ENCODE results near the gene CLEC4M.

The CLEC4M gene

GRCh38 chr19:7762719-7763293 is at the start of gene CLEC4M:
Gene CLEC4M (plus strand): TSS chr19:7763243. CDS start chr19:7763267, 24 bp downstream.
- no peak within 1 kb of the TSS for H3K4me3 ChIP-seq (ENCODE audit: low read depth, low read length)
- DNase-seq, result no peak
- in situ Hi-C loops (cut with HindIII; ENCODE audit: low pct_ligation_motif_present, low sequenced_read_pairs), result no loop called here
- H3K27ac ChIP-seq, result no peak within 1 kb of the TSS
- H3K27me3 ChIP-seq (replicated peaks), result no peaks in the 10 kb centered on the region
- no peak for TF ChIP-seq CTCF (IDR thresholded peaks at IDR 0.05; ENCODE audit: low read depth, low read length, missing control alignments)
- H3K36me3 ChIP-seq (replicated peaks), result no peaks in the 10 kb centered on the region

- Histone ChIP-seq H3K4me3 (ENCODE audit: low read depth, low read length) (no peak overlapping the region), H3K27ac (no peak overlapping the region), H3K27me3 (replicated peaks) (no peaks in the 10 kb centered on the region), H3K36me3 (replicated peaks) (no peaks in the 10 kb centered on the region)
- in situ Hi-C loops (cut with HindIII; ENCODE audit: low pct_ligation_motif_present, low sequenced_read_pairs), result no loop called here
- no peak for DNase-seq
- no peak for TF ChIP-seq CTCF (IDR thresholded peaks at IDR 0.05; ENCODE audit: low read depth, low read length, missing control alignments)
These were observed 47.4 kb upstream of the CLEC4M start for GRCh38 chr19:7715671-7716070.

GRCh38 chr19:7716762-7717161 is 46.3 kb upstream of the CLEC4M start:
- in situ Hi-C loops (cut with HindIII; ENCODE audit: low pct_ligation_motif_present, low sequenced_read_pairs), result no loop called here
- no peak for TF ChIP-seq CTCF (IDR thresholded peaks at IDR 0.05; ENCODE audit: low read depth, low read length, missing control alignments)

GRCh38 chr19:7718668-7719067 is 44.4 kb upstream of the CLEC4M start:
- no peak for TF ChIP-seq CTCF (IDR thresholded peaks at IDR 0.05; ENCODE audit: low read depth, low read length, missing control alignments)
- no peak overlapping the region for H3K4me3 ChIP-seq (ENCODE audit: low read depth, low read length)
- H3K36me3 ChIP-seq (replicated peaks), result no peaks in the 10 kb centered on the region
- DNase-seq, result no peak
- no peaks in the 10 kb centered on the region for H3K27me3 ChIP-seq (replicated peaks)
- H3K27ac ChIP-seq, result no peak overlapping the region
- in situ Hi-C loops (cut with HindIII; ENCODE audit: low pct_ligation_motif_present, low sequenced_read_pairs), result no loop called here

More at GRCh38 chr19:7716762-7717161, 46.3 kb upstream of the CLEC4M start:
- H3K4me3 ChIP-seq (ENCODE audit: low read depth, low read length), result no peak overlapping the region
- no peaks in the 10 kb centered on the region for H3K27me3 ChIP-seq (replicated peaks)
- no peak overlapping the region for H3K27ac ChIP-seq
- no peaks in the 10 kb centered on the region for H3K36me3 ChIP-seq (replicated peaks)
- DNase-seq, result no peak

- no peak for TF ChIP-seq CTCF (IDR thresholded peaks at IDR 0.05; ENCODE audit: low read depth, low read length, missing control alignments)
- Histone ChIP-seq H3K27ac (no peak overlapping the region), H3K36me3 (replicated peaks) (no peaks in the 10 kb centered on the region), H3K4me3 (ENCODE audit: low read depth, low read length) (no peak overlapping the region), H3K27me3 (replicated peaks) (no peaks in the 10 kb centered on the region)
- DNase-seq, result no peak
- in situ Hi-C loops (cut with HindIII; ENCODE audit: low pct_ligation_motif_present, low sequenced_read_pairs), result no loop called here
These were observed 42.7 kb upstream of the CLEC4M start for GRCh38 chr19:7720351-7720750.

- no peaks in the 10 kb centered on the region for H3K36me3 ChIP-seq (replicated peaks)
- TF ChIP-seq CTCF (IDR thresholded peaks at IDR 0.05; ENCODE audit: low read depth, low read length, missing control alignments), result no peak
- H3K27me3 ChIP-seq (replicated peaks), result no peaks in the 10 kb centered on the region
- in situ Hi-C loops (cut with HindIII; ENCODE audit: low pct_ligation_motif_present, low sequenced_read_pairs), result no loop called here
- H3K27ac ChIP-seq, result no peak overlapping the region
- DNase-seq, result no peak
- H3K4me3 ChIP-seq (ENCODE audit: low read depth, low read length), result no peak overlapping the region
These were observed 40.8 kb upstream of the CLEC4M start for GRCh38 chr19:7722231-7722651.
